ENCODE measurements around the gene CAMTA1. TPM values are rescaled to one million over a fixed set of nuclear protein-coding genes. Genes with fewer than 3 reads are reported as not detected.

Gene CAMTA1
- total RNA-seq, 4 donors from 2014 or later: 86.3 to 170 (median 132) TPM

DNA sequence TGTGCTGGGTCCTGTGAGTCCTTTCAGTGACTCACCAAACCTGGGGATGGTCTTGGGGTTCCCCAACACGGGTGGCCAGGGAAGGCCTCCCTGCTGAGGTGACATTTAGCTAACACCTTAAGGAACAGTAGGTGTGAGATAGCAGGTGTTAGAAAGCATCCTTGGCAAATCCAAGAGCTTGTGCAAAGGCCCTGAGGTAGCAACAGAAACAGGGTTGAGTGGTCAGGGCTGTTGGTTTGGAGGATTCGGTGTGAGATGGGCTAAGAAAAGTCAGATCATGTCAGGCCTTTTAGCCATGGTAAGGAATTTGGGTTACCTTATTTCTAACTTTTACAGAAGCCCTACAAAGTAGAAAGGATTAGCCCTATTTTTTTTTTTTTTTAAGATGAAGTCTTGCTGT, 343.0 kb downstream of the CAMTA1 start:
- Histone ChIP-seq H3K36me3 (no peaks in the 10 kb centered on the region), H3K4me3 (no peak overlapping the region), H3K27ac (no peak overlapping the region), H3K9me3 (no peaks in the 10 kb centered on the region), H3K4me1 (no peaks in the 10 kb centered on the region), H3K27me3 (peaks cover 4% of the 10 kb centered on the region)
- ATAC-seq: no peak
- WGBS, 2 donors (ENCODE audit: low coverage in 1 of 2): 100% methylated on average over 1 of the region's 2 CpGs; no CpG with 5 or more reads in 1 of the 2 donors
- TF ChIP-seq POLR2AphosphoS5 (IDR thresholded peaks at IDR 0.05) (no peak), EP300 (IDR thresholded peaks at IDR 0.05) (no peak), POLR2A (IDR thresholded peaks at IDR 0.05) (no peak)
- TF ChIP-seq, protein P1, sequence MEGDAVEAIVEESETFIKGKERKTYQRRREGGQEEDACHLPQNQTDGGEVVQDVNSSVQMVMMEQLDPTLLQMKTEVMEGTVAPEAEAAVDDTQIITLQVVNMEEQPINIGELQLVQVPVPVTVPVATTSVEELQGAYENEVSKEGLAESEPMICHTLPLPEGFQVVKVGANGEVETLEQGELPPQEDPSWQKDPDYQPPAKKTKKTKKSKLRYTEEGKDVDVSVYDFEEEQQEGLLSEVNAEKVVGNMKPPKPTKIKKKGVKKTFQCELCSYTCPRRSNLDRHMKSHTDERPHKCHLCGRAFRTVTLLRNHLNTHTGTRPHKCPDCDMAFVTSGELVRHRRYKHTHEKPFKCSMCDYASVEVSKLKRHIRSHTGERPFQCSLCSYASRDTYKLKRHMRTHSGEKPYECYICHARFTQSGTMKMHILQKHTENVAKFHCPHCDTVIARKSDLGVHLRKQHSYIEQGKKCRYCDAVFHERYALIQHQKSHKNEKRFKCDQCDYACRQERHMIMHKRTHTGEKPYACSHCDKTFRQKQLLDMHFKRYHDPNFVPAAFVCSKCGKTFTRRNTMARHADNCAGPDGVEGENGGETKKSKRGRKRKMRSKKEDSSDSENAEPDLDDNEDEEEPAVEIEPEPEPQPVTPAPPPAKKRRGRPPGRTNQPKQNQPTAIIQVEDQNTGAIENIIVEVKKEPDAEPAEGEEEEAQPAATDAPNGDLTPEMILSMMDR (IDR thresholded peaks at IDR 0.05): no peak

GRCh38 chr1:7130127-7130526, 344.9 kb downstream of the CAMTA1 start:
- TF ChIP-seq EP300 (IDR thresholded peaks at IDR 0.05) (no peak), POLR2A (IDR thresholded peaks at IDR 0.05) (no peak), POLR2AphosphoS5 (IDR thresholded peaks at IDR 0.05) (no peak)
- TF ChIP-seq, protein P1 (IDR thresholded peaks at IDR 0.05): no peak
- Histone ChIP-seq H3K27ac (no peak overlapping the region), H3K9me3 (no peaks in the 10 kb centered on the region), H3K4me1 (no peaks in the 10 kb centered on the region), H3K36me3 (no peaks in the 10 kb centered on the region), H3K27me3 (peaks cover 6% of the 10 kb centered on the region), H3K4me3 (no peak overlapping the region)
- WGBS, 2 donors (ENCODE audit: low coverage in 1 of 2): 93% methylated on average over 4 of the region's 4 CpGs
- ATAC-seq: no peak

GRCh38 chr1:7135493-7135892, 350.2 kb downstream of the CAMTA1 start:
- H3K9me3 ChIP-seq: no peaks in the 10 kb centered on the region
- 81 to 100% methylated on average over 3 of the region's 3 CpGs for WGBS, 2 donors (ENCODE audit: low coverage in 1 of 2)
- TF ChIP-seq POLR2AphosphoS5 (IDR thresholded peaks at IDR 0.05): no peak
- TF ChIP-seq POLR2A (IDR thresholded peaks at IDR 0.05): no peak
- no peak for TF ChIP-seq EP300 (IDR thresholded peaks at IDR 0.05)
- TF ChIP-seq, protein P1 (IDR thresholded peaks at IDR 0.05): no peak
- H3K27ac ChIP-seq: no peak overlapping the region
- H3K36me3 ChIP-seq: no peaks in the 10 kb centered on the region
- no peak for ATAC-seq
- H3K4me3 ChIP-seq: no peak overlapping the region
- peaks cover 23% of the 10 kb centered on the region for H3K27me3 ChIP-seq
- no peaks in the 10 kb centered on the region for H3K4me1 ChIP-seq

DNA sequence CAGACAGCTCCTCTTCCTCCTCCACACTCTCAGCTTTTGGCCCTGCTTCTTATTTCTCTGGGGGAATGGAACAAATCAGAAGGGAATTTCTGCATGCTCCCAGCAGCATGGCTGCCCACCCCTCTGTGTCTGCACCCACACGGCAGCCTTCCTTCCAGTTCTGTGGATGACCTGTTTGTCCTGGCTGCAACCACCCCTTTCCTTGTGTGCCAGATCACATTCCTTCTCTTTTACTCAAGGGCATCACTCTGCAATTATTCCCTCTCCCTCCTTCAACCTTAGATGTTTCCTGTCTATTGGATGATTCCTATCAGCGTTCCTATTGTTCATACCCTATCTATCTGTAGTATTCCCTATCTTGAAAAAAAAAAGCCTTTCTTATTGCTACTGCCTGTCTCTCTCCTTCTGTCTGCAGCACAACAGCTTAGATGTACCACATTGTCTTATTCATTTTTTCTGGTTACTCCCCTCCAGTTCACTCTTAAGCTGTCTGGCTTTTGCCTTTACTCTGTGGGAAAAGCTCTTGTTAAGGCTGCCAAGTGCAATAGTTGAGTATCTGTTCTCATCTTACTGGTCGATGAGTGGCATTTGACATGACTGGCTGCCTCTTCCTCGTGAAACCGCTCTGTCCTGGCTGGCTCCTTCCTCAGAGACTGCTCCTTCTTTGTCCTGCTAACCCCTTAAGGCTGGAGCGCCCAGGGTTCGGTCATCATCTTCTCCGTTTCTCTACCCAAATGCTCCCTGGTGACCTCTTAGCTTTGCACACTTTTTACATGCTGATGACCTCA, 351.1 kb downstream of the CAMTA1 start:
- TF ChIP-seq, protein P1 (IDR thresholded peaks at IDR 0.05): no peak
- TF ChIP-seq EP300 (IDR thresholded peaks at IDR 0.05) (no peak), POLR2A (IDR thresholded peaks at IDR 0.05) (no peak), POLR2AphosphoS5 (IDR thresholded peaks at IDR 0.05) (no peak)
- no peak overlapping the region for H3K4me3 ChIP-seq
- H3K4me1 ChIP-seq: no peaks in the 10 kb centered on the region
- H3K9me3 ChIP-seq: no peaks in the 10 kb centered on the region
- no peaks in the 10 kb centered on the region for H3K36me3 ChIP-seq
- H3K27ac ChIP-seq: no peak overlapping the region
- H3K27me3 ChIP-seq: peaks cover 23% of the 10 kb centered on the region
- 65 to 79% methylated on average over 7 to 8 of the region's 8 CpGs for WGBS, 2 donors (ENCODE audit: low coverage in 1 of 2)
- no peak for ATAC-seq

DNA sequence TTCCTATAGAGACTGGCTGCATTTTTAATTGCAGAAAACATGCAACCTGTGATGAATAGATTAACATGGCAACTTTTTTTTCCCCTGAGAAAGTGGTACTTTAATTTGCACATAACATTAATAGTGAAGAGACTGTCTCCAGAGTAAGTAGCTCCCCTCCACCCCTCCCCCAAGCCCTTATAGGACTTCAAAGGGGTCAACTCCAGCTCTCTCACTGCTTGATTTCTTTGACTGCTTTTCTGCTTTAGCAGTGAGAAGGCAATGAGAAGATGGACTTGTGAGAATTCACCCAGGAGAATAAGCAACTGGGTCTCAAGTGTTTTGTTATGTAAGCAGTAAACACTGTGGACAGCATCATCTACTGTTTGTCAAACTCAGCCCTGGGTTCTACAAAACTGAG, 355.0 kb downstream of the CAMTA1 start:
- no peak for ATAC-seq
- H3K4me1 ChIP-seq: no peaks in the 10 kb centered on the region
- peaks cover 20% of the 10 kb centered on the region for H3K27me3 ChIP-seq
- no peak overlapping the region for H3K27ac ChIP-seq
- H3K36me3 ChIP-seq: no peaks in the 10 kb centered on the region
- no peak overlapping the region for H3K4me3 ChIP-seq
- TF ChIP-seq POLR2AphosphoS5 (IDR thresholded peaks at IDR 0.05) (no peak), POLR2A (IDR thresholded peaks at IDR 0.05) (no peak), EP300 (IDR thresholded peaks at IDR 0.05) (no peak)
- TF ChIP-seq, protein P1 (IDR thresholded peaks at IDR 0.05): no peak
- no peaks in the 10 kb centered on the region for H3K9me3 ChIP-seq
